GM19452 (cell line): ENCODE measurements around the gene CARD11.

Experiments
- ATAC-seq: cut with Tn5 transposase; IDR thresholded peaks from one replicate; pipeline ENCODE4 v1.9.1; 2021; ENCODE audit not compliant: unreplicated experiment

CARD11 gene

DNA sequence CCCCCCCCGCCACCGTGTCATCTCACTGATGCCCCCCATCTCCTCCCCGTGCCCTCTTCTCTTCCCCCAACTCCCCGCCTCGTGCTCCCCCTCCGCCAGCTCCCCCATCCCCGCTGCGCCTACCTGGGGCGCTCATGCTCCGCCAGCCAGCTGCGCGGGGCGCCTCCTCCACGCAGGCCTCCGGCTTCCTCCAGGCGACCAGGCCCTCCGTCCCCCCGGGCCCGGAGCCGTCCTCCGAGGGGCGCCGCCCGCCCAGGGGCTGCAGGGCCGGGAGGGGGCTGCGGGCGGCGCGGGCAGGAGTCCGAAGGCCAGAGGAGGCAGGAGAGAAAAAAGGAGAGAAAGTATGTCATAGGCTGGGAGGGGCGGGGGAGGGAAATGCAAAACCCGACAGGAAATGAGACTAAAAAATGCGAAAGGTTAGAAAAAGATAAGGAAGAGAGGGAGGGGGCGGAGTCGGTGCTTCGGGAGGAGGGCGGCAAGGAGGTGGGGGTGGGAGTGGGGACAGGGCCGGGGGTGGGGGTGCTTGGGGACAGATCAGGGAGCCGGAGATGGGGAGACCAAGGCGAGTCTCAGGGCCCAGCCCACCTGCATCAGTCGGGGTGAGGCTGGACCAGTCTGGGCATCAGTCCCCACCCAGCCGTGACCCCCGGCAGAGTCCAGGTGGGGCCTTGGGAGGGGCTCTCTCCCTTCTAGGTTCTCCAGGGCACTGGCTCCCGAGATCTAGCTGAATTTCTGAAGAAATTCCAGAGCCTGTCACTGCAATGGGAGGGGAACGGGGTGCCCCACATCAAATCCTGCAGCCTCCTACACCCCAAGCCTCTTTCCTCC, at the start of gene CARD11:
CARD11 (minus strand) TSS at position 324 of the 828 bp plus-strand sequence. CDS start 85,361 bp downstream, outside the sequence.
- no peak for ATAC-seq

DNA sequence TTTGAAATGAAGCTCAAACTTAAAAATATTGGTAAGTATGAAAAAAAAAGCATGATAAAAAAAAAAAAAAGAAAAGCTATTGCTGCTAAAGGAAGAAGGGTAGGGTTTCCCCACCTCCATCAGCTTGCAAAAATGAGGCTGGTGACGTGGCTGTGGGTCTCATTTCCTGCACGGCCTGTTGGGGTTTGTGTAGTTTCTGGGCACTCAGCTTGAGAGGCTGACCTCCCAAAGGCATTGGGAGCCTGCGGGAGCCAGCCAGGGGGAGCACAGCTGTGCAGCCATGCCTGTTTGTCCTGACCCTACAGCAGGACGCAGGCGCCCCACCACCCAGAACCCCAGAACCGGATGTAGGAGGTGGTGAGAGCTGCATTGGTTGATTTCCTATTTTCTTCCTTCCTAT, 48.8 kb upstream of the CARD11 start:
- peak; percentile 74 for ATAC-seq

DNA sequence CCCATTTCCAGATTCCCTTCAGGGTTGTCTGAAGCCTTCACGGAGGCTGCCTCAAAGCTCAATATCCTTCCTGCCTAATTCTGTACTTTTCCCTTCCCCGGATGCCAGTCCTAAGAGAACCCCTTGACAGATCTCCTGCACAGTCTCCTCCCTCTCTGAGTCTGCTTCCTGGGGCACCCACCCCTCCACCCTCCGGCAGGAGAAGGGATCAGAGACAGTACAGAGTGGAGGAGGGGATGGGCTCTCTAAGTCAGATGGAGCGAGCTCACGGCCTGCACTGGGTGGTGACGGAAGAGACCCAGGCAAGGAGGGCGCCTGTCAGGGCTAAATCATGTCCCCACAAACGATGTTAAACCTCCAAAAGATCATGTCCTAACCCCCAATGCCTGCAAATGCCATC, 48.0 kb upstream of the CARD11 start:
- no peak for ATAC-seq

DNA sequence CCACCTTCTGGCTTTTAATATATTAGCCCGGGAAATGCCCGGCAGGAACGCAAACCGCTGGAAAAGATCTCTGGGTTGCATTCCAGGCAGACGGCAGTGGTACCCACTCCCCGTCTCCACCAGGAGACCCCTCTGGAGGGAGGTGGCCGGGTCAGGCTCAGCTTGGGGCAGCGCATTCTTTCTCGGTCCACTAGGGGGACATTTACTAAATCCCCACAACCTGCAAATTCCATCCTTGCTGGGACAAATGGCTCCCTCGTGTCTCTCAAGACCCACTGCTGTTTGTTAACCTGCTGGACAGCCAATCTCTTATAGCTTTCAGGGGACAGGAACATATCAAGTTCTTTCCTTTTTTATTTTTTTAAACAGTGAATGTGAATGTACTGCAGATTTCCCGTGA, 45.8 kb upstream of the CARD11 start:
- no peak for ATAC-seq

DNA sequence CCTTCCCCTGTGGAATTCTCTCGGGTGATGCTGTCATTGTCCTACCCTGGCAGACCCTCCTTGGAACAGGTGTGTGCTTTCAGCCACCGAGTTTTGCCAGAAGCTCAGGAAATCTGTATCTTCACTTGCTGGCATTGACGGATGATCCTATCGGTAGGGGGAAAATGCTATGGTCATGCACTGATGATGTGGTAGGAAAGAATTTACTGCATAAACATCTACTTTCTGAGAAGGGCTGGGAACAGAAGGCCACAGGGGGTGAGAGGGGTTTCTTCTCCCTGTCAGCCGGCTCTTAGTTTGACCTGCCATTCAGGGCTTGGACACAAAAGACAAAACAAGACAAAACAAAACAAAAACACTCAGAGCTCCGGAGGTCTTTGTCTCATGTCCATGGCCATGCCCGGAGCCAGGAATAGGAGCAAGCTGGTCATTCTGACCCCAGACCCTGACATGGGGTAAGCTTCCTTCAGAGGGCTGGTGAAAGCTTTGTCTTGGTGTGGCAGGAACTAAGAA, 43.6 kb upstream of the CARD11 start:
- ATAC-seq = no peak

DNA sequence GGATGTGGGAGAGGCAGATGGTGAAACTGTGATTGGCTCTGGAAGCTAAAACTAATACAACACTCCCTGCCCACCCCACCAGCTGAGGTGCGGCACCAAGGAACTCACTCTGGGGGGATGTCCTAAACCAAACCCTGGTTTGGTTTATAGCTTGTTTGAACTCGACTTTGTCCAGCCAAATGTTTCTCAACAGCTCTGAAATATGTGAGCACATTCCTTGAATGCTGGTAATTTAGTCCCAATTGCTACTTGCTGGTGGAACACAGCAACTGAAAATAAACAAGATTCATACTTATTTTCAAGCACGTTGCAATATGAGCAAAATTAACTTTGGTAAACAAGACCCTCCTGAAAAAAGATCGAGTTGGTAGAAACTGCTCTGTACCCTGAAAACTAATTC, 39.7 kb upstream of the CARD11 start:
- no peak for ATAC-seq

DNA sequence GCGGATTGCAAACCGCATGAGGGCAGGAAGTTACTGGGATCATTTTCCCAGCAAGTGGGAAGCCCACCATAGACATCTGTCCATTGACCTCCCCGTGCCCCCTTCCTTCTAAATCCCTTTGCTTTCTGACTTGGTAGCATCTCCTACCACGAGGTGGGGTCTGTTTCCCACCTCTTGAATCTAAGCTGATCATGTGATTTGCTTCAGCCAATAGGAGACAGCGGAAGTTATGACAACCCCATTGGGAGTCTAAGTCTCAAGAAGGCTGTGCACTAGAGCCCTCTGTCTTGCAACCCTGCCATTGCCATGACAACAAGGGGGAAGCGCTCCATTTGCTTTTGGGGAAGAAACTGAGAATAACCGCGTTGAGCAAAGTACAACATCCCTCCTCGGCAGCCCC, 39.2 kb upstream of the CARD11 start:
- ATAC-seq = no peak

DNA sequence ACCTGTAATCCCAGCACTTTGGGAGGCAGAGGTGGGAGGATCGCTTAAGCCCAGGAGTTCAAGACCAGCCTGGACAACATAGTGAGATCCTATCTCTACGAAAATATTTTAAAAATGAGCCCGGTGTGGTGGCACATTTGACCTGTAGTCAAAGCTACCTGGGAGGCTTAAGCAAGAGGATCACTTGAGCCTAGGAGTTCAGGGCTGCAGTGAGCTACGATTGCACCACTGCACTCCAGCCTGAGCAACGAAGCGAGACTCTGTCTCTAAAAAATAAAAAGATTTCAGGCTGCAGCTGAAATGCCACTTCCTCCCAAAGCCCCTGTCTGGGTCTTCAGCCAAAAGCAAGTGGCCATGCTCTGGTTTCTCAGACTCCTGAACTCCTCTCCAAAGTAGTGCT, 38.7 kb upstream of the CARD11 start:
- ATAC-seq = no peak

DNA sequence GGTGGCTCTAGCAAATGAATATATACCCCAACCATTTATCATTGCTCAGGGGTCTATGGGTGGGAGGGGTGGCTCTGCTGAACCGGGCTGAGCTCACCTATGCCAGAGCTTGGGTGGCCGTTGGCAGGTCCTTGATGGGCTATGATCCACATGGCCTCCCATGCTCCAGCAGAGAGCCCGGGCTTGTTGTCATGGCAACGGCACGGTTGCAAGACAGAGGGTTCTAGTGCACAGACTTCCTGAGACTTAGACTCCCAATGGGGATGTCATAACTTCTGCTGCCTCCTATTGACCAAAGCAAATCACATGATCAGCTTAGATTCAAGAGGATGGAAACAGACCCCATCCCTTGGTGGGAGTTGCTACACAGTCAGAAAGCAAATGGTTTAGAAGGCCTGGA, 36.4 kb upstream of the CARD11 start:
- no peak for ATAC-seq

DNA sequence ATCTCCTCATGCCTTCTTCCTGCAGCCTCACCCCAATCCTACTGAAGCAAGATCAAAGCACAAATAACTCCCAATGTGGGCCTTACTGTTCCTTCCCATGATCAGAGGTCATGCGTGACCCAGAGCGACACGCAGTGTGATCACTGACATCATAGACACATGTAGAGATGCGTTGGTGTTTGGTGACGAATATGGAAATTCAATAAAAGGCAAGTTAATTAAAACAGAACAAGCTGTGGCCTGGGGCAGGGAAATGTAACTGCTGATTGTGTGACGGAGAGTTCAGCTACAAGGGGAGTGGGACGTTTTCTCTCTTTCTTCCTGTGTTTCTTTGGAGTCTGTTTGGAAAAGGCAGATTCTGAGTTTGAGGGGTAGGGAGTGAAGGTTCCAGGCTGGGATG, 34.8 kb upstream of the CARD11 start:
- no peak for ATAC-seq

DNA sequence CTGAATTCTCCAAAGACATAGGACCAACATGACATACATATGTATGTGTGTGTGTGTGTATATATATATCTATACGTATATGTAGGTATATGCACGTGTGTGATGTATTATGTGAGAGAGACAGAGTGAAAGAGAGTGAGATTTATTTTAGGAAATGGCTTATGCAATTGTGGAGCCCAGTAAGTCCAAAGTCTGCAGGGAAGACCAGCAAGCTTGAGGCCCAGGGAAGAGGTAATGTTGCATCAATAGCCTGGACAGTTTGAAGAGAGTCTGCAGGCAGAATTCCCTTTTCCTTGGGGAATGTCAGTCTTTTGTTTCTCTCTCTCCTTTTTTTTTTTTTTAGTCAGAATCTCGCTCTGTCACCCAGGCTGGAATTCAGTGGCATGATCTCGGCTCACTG, 33.0 kb upstream of the CARD11 start:
- no peak for ATAC-seq

DNA sequence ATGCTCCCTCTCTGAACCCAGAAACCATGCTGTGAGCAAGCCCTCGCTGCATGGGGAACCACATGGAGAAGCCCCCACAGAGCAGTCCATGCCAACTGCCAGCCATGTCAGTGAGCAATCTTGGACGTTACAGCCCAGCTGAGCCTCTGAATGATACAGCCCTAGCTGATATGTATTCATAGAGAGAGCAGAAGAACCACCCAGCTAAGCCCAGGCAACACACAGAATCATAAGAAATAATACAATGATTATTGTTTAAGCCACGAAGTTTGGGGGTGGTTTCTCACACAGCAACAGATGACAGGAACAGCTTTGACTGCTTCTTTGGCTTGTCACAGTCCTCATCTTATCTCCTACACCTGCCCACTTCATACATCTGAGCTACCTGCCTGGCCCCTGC, 32.5 kb upstream of the CARD11 start:
- ATAC-seq = no peak

DNA sequence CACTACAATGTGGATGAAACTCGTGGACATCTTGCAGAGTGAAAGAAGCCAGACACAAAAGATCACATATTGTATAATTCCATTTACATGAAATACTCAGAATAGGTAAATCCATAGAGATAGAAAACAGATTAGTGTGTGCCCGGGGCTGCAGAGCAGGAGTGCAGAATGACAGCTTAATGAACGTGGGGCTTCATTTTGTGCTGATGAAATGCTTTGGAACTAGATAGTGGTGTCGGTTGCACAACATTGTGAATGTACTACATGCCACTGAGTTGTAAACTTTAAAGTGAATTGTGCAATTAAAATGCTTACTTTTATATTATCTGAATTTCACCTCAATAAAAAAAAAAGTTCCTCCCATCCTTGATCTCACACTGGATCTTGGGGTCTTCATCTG, 31.8 kb upstream of the CARD11 start:
- ATAC-seq = no peak

DNA sequence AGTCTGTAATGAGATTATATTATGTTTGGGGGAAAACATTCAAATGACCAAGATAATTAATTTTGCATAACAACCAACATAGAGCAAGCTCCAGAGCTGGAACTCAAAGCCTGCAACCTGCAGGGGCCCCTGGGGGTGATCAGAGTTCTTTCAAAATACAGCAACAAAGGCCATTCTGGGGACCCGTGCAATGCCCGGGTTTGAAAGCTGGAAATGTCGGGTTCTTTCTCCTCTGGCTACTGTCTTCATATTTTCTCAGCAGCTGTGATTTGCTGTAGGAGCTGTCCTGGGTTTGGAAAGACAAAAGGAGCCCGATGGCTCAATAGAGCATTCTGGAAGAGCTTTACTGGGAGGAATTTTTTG, 30.8 kb upstream of the CARD11 start:
- no peak for ATAC-seq

DNA sequence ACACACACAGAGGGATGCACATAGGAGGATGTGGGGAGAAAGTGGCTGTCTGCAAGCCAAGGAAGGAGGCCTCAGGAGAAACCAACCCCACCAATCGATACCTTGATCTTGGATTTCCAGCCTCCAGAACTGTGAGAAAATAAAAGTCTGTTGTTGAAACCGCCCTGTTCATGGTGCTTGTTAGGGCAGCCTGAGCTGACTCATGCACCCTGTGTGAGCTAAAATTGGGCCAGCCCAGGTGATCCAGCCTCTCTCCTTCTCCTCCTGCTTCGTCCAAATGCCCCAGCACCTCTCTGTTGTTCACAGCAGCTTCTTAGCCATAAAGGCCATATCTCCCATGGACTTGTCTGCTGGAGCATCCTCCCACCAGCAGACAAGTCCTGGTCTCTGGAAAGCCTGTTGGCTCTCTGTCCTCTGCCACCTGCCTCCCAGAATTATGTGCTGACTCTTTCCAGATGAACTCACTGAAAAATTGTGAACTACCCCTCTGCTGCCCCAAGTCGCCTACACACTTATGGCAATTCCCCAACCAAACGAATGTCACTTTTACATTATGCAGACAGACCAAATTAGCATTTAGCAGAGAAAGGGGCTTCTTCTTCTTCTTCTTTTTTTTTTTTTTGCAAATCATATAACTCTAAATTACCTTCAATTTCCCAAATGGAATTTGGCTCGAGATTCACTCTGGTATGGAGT, 30.2 kb upstream of the CARD11 start:
- ATAC-seq = no peak

DNA sequence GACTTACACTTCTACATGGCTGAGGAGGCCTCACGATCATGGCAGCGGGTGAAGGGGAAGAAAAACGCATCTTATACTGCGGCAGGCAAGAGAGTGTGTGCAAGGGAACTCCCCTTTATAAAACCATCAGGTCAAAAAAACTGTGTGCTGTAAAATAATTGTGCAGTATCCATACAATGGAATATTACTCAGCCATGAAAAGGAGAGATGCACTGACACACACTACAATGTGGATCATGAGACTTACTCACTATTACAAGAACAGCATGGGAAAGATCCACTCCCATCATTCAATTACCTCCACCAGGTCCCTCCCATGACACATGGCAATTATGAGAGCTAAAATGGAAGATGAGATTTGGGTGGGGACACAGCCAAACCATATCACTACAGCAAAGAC, 27.2 kb upstream of the CARD11 start:
- ATAC-seq = no peak

DNA sequence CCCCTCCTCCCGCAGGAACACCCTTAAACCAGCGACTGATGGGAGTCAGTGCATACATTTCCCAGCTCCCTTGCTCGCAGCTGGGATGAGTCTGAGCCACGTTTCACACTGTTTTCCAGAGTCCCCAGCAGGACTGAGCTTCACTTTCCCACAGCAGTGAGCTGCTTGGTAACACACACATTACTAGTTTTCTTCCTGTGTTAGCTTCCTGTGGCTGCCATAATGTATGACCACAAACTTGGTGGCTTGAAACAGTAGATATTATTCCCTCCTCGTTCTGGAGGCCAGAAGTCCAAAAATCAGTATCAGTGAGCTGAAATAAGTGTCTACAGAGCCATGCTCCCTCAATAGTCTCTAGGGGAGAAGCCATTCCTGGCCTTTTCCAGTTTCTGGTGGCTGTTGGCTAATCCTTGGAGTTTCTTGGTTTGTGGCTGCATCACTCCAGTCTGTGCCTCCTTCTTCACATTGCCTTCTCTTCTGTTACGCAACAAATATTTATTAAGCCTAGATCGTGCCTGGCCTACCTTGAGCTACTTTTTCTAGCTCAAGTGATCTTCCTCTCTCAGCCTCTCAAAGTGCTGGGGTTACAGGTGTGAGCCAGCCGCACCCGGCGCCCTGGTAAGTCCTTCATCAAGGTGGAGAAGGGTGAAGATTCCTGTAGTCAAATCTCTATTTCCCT, 26.2 kb upstream of the CARD11 start:
- no peak for ATAC-seq

DNA sequence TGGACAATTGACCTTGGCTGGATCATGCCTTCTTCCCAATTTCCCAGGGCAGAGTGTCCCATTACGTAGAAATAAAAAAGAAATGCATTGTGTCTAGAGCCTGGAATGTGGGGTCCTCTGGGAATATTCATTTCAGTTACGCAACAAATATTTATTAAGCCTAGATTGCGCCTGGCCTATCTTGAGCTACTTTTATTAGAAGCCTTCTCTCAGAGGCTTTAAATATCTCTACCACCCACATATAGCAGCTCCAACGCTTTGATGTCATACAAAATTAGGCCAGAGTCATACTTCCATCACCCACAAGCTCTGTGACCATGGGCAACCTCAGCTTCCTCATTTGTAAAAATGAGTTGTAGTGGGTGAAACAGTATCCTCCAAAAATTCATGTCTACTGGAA, 24.9 kb upstream of the CARD11 start:
- peak; percentile 47 for ATAC-seq

DNA sequence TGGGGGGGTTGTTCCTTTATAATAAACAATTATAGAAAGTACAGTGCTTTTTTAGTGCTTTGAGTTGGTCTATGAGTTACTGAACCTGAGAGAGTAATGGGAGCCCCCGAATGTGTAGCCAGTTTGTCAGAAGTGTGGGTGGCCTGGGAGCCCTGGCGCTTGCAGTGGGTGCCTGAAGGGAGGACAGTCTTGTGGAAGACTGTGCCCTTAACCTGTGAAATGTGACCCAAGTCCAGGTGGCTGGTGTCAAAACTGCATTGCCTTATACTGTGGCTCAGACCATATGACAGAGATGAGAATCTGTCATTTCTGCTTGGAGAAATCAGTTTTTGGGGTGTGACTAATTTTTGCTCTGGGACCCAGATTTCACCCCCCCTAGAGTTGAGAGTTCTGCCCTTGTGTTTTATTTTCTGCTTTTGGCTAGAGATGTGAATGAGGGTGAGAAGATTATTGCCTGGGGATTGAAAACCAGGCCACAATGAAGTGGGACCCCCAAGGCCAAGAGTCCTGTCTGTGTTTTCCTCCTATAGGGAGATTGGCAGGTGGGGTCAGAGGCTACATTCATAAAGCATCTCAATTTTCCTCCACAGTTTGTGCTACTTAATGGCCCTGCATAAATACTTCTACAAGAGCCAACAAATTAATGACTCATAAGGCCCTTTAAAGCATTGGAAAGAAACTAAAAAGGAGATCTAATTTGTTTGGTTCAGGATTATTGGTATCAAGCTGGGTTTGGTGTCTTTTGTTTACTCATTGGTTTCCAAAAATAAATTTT, 24.1 kb upstream of the CARD11 start:
- ATAC-seq = no peak

DNA sequence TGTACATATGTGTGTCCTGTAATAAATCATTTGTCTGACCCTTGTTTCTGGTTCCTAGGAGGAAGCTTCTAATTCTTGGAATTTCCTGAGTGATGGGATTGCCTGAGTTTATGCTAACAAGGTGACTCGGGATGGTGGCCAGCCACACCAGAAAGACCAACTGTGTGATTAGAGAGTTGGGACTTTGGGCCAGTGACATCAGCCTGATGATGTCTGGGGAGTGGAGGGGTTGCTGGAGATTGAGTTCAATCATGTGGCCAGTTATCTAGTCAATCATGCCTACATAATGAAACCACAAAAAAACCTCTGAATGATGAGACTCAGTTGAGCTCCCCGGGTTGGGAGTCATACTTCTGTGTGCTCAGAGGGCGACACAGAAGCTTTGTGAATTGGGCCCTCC, 23.5 kb upstream of the CARD11 start:
- no peak for ATAC-seq

DNA sequence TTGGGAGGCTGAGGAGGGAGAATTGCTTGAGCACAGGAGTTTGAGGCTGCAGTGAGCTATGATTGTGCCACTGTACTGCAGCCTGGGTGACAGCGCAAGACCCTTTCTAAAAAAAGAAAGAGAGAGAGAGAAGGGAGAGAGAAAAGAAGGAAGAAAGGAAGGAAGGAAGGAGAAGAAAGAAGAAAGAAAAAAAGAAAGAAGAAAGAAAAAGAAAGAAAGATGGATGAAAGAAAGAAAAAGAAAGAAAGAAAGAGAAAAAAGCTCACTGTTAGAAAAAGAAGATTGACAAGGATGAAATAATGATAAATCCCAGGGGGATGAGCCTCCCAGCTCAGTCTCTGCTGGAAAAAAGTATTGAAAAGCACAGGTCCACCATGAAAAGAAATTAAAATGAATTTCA, 22.8 kb upstream of the CARD11 start:
- no peak for ATAC-seq
